Measurements from ENCODE around the gene CCDC69.
"Not testable (repeated sequence)": the region's sequence is repeated elsewhere in the genome, so short reads cannot be mapped to it uniquely, and the experiment has no call there.

CCDC69 gene

GRCh38 chr5:151219789-151220188 is 4.1 kb downstream of the CCDC69 start:
- DNase-seq = no peak

- no peak for DNase-seq
These were observed 4.8 kb downstream of the CCDC69 start for GRCh38 chr5:151219138-151219537.

- DNase-seq = no peak
These were observed 5.7 kb downstream of the CCDC69 start for GRCh38 chr5:151218177-151218576.

- no peak for DNase-seq
These were observed 7.1 kb downstream of the CCDC69 start for GRCh38 chr5:151216781-151217180.

GRCh38 chr5:151215546-151215880 is 8.4 kb downstream of the CCDC69 start:
- no peak for DNase-seq

GRCh38 chr5:151214614-151215545 is 9.0 kb downstream of the CCDC69 start:
- DNase-seq = no peak

- peak; percentile 85 for DNase-seq
These were observed 9.9 kb downstream of the CCDC69 start for GRCh38 chr5:151213803-151214613.

GRCh38 chr5:151212406-151212798 is 11.5 kb downstream of the CCDC69 start:
- DNase-seq = no peak

- DNase-seq = no peak
These were observed 15.4 kb downstream of the CCDC69 start for GRCh38 chr5:151208481-151208914.

- no peak for DNase-seq
These were observed 18.5 kb downstream of the CCDC69 start for GRCh38 chr5:151205411-151205810.

GRCh38 chr5:151204051-151204450 is 19.8 kb downstream of the CCDC69 start:
- no peak for DNase-seq

- DNase-seq = peak; percentile 56
These were observed 21.3 kb downstream of the CCDC69 start for GRCh38 chr5:151202381-151203139.

GRCh38 chr5:151200913-151201595 is 22.8 kb downstream of the CCDC69 start:
- DNase-seq = no peak

- DNase-seq = no peak
These were observed 24.2 kb downstream of the CCDC69 start for GRCh38 chr5:151199581-151200185.

- no peak for DNase-seq
These were observed 25.0 kb downstream of the CCDC69 start for GRCh38 chr5:151198861-151199260.

- DNase-seq = not testable (repeated sequence)
These were observed 26.6 kb downstream of the CCDC69 start for GRCh38 chr5:151197291-151197600.

GRCh38 chr5:151196556-151197290 is 27.2 kb downstream of the CCDC69 start:
- no peak for DNase-seq

GRCh38 chr5:151195622-151196021 is 28.3 kb downstream of the CCDC69 start:
- no peak for DNase-seq

- DNase-seq = no peak
These were observed 31.3 kb downstream of the CCDC69 start for GRCh38 chr5:151192626-151193025.

- no peak for DNase-seq
These were observed 32.2 kb downstream of the CCDC69 start for GRCh38 chr5:151191661-151192060.

- no peak for DNase-seq
These were observed 34.7 kb downstream of the CCDC69 start for GRCh38 chr5:151189151-151189550.

- no peak for DNase-seq
These were observed 37.4 kb downstream of the CCDC69 start for GRCh38 chr5:151186538-151186937.

Data from stimulated activated CD4-positive, alpha-beta T cell treated with anti-CD3 and anti-CD28 coated beads, Interleukin-4, amount 100 ng/mL, for 24 hours (primary cell).